ENCODE measurements around the gene IFFO2. TPM values are rescaled to one million over a fixed set of nuclear protein-coding genes. Genes with fewer than 3 reads are reported as not detected.

IFFO2 gene
- total RNA-seq, 1 donor = 3.3 TPM

DNA sequence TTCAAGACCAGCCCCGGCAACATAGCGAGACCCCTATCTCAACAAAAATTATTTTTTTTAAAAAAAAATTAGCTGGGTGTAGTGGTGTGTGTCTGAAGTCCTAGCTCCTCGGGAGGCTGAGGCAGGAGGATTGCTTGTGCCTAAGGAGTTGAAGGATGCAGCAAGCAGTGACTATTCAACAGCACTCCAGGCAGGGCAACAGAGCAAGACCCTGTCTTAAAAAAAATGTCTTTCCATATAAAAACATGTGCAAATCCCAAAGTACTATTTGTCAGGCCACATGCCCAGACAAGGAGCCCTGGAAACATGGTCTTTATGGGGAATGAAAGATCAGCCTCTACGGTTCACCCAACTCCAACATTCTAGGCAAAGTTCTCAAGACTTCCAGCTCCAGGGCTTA, 13.3 kb downstream of the IFFO2 start:
- no peak overlapping the region for H3K4me3 ChIP-seq (ENCODE audit: low read depth, low read length)
- TF ChIP-seq, protein P1, sequence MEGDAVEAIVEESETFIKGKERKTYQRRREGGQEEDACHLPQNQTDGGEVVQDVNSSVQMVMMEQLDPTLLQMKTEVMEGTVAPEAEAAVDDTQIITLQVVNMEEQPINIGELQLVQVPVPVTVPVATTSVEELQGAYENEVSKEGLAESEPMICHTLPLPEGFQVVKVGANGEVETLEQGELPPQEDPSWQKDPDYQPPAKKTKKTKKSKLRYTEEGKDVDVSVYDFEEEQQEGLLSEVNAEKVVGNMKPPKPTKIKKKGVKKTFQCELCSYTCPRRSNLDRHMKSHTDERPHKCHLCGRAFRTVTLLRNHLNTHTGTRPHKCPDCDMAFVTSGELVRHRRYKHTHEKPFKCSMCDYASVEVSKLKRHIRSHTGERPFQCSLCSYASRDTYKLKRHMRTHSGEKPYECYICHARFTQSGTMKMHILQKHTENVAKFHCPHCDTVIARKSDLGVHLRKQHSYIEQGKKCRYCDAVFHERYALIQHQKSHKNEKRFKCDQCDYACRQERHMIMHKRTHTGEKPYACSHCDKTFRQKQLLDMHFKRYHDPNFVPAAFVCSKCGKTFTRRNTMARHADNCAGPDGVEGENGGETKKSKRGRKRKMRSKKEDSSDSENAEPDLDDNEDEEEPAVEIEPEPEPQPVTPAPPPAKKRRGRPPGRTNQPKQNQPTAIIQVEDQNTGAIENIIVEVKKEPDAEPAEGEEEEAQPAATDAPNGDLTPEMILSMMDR (IDR thresholded peaks at IDR 0.05; ENCODE audit: insufficient read depth, low read length) = no peak
- DNase-seq (ENCODE audit: low read depth) = no peak

DNA sequence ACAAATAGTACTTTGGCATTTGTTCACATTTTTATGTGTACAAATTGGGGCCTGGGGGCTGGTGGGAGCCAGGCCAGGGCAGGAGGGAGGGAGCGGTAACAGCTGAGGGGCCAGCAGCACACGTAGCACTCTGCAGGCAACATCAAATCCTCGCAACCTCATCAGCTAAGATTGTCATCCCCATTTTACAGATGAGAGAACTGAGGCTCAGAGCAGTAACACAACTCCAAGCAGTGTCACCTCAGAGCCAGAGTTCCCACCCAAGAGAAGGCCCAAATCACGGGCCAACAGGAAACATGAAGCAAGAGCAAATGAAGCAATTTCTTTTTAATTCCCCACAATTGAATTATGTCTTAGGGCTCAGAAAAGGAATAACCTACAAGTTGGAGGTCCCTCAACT, 14.1 kb downstream of the IFFO2 start:
- TF ChIP-seq, protein P1 (IDR thresholded peaks at IDR 0.05; ENCODE audit: insufficient read depth, low read length) = no peak
- DNase-seq (ENCODE audit: low read depth) = peak; percentile 32
- no peak overlapping the region for H3K4me3 ChIP-seq (ENCODE audit: low read depth, low read length)

DNA sequence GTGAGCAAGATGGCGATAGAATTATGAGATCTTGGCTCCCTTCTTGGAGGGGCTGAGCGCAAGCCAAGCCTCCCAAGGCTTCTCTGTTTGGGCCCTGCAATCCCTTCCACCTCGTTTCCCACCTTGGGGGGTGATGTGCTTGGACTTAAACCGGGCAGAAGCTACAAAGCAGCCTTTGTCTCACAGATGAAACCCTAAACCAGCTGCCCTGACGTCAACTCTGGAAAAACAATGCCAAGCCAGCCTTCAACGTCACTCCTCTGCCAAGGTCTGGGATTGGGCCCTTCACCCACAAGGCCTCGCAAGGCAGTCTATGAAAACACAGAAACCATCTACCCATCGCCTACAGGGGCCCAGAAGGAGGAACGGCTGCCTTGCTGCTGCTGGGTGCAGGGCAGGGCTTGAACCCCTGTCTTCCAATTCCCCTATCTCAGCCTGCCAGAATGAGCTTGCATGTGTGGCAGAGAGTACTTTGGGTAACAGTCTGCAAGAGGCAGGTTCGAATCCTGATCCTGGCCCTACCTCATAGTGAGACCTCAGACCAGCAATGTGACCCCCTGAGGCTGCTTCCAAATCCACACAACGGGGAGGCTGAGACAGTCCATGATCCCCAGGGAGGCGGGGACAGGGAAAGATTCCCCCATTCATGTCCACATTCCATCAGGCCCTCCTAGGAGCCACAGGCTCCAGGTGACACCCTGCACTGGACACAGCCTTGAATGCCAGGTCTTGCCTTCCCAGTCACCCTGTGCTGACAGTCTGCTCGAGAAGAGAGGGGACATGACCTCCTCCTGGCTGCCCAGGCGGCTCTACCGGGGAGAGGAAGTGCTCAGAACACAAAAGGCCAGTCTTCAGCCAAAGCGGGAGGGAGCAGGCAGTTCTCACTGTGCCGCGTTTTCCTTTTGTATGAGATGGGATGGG, 15.0 kb downstream of the IFFO2 start:
- DNase-seq (ENCODE audit: low read depth) = peak; percentile 36
- no peak overlapping the region for H3K4me3 ChIP-seq (ENCODE audit: low read depth, low read length)

DNA sequence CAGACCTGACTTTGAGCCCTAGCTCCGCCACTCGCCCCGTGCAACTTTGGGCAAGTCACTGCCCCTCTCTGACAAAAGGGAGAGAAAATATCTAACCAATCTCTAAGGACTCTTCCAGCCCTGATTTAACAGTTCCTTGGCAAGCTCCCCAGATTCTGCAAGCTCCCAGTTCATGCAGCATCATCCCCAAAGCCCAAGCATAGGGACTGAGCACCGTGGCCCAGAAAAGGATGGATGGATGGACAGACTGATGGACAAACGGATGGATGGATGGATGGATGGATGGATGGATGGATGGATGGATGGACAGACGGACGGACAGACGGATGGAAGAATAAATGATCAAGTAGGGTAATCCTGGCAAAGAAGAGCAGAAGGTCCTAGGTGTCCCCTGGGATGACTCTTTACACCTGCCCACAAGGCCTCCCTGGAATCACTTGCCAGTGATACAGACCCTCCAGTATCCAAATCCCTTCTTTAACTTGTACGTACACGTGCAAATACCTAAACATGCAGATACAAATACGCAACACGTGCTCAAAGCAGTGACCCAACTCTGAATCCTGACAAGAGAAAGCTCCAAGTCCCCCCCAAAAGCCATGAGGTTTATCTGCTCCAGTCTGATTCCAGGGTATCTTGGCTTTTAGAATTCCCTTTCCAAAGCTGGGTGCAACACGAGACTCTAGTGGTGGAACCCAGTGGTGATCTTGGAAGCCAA, 16.0 kb downstream of the IFFO2 start:
- H3K4me3 ChIP-seq (ENCODE audit: low read depth, low read length) = no peak overlapping the region
- DNase-seq (ENCODE audit: low read depth) = peak; percentile 58
- TF ChIP-seq, protein P1 (IDR thresholded peaks at IDR 0.05; ENCODE audit: insufficient read depth, low read length) = no peak

More for the DNA sequence above, 15.0 kb downstream of the IFFO2 start:
- TF ChIP-seq, protein P1 (IDR thresholded peaks at IDR 0.05; ENCODE audit: insufficient read depth, low read length) = no peak

DNA sequence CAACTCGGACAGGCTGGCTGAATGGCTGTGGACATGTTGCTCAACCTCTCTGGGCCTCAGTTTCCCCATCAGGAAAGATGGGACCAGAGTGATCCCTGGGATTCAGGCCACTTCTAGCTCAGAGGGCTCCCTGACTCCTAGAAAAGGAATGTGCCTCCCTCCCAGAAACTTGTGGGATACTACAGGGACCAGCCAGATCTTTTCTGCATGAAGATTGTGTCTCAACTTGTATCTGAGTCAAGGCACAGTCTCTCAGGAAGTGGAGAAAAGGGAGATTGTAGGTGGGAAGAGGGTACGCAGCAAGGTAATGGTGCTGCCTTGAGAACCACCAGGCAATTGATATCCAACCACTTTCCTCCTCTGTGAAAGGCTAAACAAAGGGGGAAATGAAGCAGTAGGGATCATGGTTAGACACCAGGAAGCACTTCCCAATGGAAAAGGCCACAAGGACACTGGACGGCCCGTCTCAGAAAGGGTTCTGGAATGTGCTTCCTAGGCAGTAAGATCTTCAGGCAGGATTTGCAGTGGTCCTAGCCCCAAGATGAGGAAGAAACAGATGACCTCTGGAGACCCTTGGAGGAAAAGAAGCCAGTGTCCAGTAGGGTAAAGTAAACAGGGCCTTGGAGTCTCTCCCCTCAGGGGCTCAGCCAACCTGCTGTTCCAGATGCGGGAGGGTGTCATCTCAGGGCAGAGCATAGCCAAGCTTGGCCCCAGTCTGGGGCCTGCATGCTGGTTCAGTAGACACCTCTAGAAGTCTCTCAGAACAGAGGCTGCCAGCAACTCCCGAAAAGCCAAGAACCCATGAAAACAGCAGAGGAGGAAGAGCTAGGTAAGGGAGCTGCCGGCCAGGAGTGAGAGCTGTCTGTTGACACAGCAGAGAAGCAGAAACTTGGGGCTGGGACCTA, 16.8 kb downstream of the IFFO2 start:
- no peak overlapping the region for H3K4me3 ChIP-seq (ENCODE audit: low read depth, low read length)
- DNase-seq (ENCODE audit: low read depth) = peak; percentile 58
- TF ChIP-seq, protein P1 (IDR thresholded peaks at IDR 0.05; ENCODE audit: insufficient read depth, low read length) = no peak

DNA sequence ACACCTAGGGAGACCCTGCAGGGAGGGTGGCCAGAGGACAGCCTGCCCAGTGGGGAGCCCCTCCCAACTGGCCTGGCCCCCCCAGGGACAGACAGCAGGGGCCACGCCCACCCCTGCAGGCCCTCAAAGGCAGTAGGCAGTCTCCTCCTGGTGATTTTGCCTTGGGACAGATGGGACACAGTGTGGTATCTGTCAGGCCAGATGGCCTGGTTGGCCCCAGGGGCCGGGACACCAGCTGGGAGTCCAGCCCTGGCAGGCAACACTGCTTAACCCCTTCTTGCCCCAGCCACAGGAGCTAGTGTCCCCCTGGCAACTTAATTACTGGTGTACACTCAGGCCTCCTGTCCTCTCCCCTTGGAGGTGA, 17.8 kb downstream of the IFFO2 start:
- TF ChIP-seq, protein P1 (IDR thresholded peaks at IDR 0.05; ENCODE audit: insufficient read depth, low read length) = no peak
- no peak overlapping the region for H3K4me3 ChIP-seq (ENCODE audit: low read depth, low read length)
- DNase-seq (ENCODE audit: low read depth) = no peak
